HG03571 (cell line): ENCODE data around the gene ARHGEF10L.

Experiments used
- ATAC-seq: cut with Tn5 transposase; IDR thresholded peaks from one replicate; pipeline ENCODE4 v1.9.1; 2021; ENCODE audit not compliant: unreplicated experiment

The ARHGEF10L gene

DNA sequence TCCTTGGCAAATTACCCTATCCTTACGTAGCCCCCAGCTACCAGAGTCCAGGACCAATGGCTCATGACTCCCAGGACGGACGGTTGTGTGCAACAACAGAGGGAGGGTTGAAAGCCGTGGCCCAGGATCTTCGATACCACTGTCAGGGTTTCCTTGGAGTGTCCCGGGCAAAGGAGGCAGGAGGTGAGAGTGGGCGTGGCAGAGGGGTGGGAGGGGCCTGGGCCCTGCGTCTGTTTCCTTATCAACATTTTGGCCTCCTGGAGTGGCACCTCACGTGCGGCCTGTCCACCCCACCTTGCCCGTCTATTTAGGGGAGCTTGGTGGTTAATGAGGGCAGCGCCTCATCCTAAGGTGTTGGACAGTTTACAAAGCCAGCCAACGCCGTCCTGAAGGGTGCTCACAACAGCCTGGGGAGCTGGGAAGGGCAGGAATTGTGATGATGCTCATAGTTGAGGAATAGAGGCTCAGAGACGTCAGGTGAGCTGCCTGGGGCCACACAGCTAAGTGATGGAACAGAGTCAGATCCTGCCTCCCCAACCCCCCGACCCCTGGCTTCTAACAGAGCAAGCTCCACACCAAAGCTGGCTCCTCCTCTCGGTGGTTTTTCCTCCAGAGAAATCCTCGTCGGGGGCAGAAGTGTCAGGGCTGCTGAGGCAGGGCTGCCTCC, 17.4 kb upstream of the ARHGEF10L start:
- no peak for ATAC-seq

- no peak for ATAC-seq
Observed at GRCh38 chr1:17523321-17524041, 16.0 kb upstream of the ARHGEF10L start.

- ATAC-seq: no peak
Observed at GRCh38 chr1:17524645-17525044, 14.9 kb upstream of the ARHGEF10L start.

DNA sequence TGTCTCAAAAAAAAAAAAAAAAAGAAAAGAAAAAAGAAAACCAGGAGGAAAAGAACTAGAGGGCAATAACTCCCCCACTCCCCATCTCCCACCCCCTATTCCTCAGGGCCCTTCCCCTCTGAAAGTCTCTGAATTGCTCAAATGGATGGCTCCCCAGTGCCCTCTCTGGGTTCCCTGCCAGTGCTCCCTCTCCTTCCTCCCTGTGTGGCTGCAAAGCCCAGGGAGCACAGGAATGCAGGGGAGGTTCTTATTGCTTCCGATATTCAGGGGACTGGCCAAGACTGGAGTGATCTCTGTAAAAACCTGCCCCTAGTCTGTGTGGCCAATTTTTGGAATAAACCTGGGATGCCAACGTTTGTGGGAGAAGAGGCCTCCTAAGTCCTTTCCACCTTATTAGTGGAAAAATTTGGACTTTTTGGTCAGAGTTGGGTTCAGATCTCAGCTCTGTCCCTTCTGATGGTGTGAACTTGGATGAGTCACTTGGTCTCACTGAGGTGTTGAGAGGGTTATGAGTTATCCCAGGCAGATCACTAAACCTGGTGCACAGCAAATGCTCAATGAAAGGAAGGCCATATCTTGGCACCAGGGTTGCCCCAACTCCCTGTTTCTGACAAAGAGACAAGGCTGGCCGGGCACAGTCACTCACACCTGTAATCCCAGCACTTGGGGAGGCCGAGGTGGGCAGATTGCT, 13.4 kb upstream of the ARHGEF10L start:
- no peak for ATAC-seq

DNA sequence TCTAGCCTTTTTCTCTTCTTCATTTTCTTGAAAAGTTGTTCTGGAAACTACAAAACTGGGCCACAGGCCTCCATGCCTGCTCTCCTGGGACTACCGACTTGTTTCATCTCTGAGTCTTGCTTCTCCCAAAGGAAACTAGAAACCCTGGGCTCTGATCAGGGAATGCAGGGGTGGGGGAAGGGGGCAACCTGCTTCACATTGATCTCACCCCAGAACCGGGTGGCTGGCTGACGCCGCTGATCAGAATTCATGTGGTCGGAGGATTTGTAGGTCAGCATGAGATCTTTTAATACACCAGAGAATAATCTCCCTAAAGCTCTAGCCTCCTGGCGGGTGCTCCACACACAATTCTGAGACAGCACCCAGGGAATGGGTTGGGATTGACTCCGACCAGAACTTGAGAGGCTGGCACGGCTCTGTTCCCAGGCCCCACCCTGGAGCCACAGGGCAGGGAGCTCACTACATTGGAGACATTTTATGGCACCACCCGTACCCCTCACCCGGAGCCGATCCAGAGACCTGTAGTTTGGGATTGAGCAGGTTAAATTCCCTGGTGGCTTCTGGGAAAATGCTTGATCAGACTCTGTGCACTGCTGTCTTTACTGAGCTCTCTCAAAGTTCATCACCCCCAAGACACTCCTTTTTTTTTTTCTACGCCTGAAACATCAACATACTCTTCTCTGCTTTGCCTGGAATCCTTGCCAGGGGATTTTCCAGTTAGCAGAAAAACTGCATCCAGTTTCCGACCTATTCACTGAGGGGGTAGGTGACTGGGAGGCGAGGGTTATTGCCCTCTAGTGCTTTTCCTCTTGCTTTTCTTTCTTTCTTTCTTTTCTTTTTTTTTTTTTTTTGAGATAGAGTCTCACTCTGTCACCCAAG, 12.2 kb upstream of the ARHGEF10L start:
- no peak for ATAC-seq

DNA sequence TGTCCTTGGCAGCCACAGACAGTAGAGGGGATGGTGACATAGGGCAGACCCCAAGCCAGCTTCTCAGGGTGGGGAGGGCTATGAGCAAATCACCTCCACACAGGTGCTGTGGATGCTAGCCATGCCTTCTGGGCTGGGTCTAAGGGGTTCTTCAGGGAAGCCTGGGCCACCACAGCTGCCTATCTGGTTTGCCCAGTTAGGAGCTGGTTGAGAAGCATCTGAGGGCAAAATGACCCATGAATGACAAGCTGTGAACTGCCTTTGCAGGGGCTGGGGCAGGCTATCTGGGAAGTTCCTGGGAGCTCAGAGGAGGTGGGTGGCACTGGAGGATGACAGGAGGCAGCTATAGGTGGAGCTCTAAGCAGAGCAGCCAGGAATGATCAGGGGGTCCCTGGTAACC, 10.1 kb upstream of the ARHGEF10L start:
- no peak for ATAC-seq

- no peak for ATAC-seq
Observed at GRCh38 chr1:17531343-17531681, 8.2 kb upstream of the ARHGEF10L start.

- no peak for ATAC-seq
Observed at GRCh38 chr1:17531682-17532487, 7.6 kb upstream of the ARHGEF10L start.

DNA sequence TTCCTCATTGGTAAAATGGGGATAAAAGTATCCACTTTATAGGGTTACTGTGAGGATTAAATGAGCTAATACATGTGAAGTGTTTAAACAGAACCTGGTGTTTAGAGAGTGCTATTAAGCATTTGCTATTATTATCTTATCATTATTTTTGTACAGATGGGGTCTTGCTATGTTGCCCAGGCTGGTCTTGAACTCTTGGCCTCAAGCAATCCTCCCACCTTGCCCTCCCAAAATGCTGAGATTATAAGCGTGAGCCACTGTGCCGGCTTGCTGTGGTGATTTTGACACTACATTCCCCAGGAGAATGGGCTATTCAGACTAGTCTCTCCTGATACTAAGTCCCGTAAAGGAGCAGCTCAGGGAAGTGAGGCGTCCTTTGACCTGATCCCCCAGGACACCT, 6.3 kb upstream of the ARHGEF10L start:
- no peak for ATAC-seq

- no peak for ATAC-seq
Observed at GRCh38 chr1:17535300-17535936, 4.1 kb upstream of the ARHGEF10L start.

- no peak for ATAC-seq
Observed at GRCh38 chr1:17538010-17538409, 1.5 kb upstream of the ARHGEF10L start.

GRCh38 chr1:17538428-17539117, 925 bp upstream of the ARHGEF10L start:
- ATAC-seq: no peak

- ATAC-seq: no peak
Observed at GRCh38 chr1:17539118-17539476, 401 bp upstream of the ARHGEF10L start.

DNA sequence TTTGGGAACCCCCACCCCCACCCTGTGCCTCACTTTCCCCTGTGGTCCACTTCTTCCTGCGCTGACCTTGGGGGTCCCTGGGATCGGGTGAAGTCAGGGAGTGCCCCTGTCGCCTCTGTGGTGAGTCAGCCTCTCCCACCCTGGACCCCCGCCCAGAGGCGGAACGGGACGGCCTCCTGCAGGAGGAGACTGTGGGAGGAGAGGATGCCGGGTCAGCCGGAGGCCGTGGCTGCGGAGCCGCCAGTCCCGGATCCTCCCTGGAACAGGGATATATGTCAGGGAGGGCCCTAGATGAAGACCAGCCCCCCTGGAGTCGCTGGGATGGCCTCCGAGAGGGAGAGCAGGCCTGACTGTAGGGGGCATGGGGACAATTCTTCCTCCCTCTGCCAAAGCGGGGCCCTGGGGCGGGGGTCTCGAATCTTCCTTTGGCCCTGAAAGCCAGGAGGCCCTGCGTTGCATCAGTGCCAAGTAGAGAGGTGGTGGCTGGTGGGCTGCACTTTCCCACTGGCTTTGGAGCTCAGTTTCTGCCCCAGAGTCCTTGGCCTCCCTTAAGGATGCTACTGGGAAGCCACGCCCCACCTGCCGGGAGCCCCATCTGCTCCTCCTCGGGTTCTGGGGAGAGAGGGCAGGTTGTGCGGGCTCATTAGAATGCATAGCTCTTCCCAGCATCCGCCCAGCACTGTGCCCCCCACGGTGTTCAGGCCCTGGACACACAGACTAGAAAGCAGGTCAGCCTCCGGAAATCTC, 930 bp downstream of the ARHGEF10L start:
- ATAC-seq: no peak

GRCh38 chr1:17542645-17543044, 3.1 kb downstream of the ARHGEF10L start:
- no peak for ATAC-seq

GRCh38 chr1:17544776-17545350, 5.4 kb downstream of the ARHGEF10L start:
- ATAC-seq: no peak

- ATAC-seq: no peak
Observed at GRCh38 chr1:17545356-17545755, 5.9 kb downstream of the ARHGEF10L start.

DNA sequence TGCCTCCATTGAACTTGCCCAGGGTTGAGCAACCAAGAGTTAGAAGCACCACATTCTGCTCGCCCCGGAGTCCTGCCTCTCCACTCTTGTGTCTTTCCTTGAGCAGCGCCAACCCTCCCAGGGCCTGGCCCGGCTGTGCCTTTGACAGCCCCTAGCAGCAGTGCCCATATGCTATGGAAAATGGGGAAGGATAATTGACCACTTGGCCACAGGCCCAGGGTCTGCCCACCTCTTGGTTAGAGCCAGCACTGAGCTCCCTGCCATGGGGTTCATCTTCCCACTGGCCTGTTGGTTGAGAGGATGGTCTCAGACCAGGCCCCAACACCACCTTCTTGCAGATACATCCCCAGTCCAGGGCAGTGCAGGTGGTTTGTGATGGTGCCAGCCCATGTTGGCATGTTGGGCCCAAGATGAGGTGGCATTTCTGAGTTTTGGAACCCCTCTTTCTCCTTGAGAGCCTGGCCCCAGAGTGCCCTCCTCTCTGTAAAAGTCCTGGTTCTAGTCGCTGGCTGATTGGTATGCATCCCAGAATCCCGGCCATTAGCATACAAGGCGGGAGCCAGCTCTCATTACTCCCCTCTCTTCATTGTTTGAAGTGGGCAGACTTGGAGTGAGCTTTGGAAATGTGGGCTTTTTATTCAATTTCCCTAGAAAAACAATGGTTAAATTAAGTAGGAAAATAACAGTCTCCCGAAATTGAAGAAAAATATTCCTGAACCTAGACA, 7.6 kb downstream of the ARHGEF10L start:
- no peak for ATAC-seq
